Gastrocnemius medialis (tissue), 4 donors: ENCODE results near the gene NOVA1. TPM values are rescaled to one million over a fixed set of nuclear protein-coding genes. Genes with fewer than 3 reads are reported as not detected.

Experiments used
- ATAC-seq, 2 donors: fragments of 150-250 bp; one replicate each; pipeline ENCODE4 v1.9.1; 2016
- DNase-seq, 2 donors: peaks; one replicate each; pipeline ENCODE4 v3.0.0-alpha.2; 2019
- H3K27ac ChIP-seq, 4 donors: fragments of 200-600 bp; sonication (generic); 1 replicate in 1 of 4; 2 replicates in 3 of 4; pipeline ENCODE4 v1.5.1; 2016 to 2018; ENCODE audit warnings: mild to moderate bottlenecking in 2 of 4, moderate library complexity in 1 of 4
- H3K27me3 ChIP-seq, 3 donors: fragments of 200-600 bp; sonication (generic) in 2 of 3; 1 replicate in 1 of 3; 2 replicates in 2 of 3; pipeline versions ENCODE4 v1.5.1 to v1.6.0; 2016 to 2019; ENCODE audit warnings: mild to moderate bottlenecking in 1 of 3, moderate library complexity in 1 of 3
- H3K36me3 ChIP-seq, 2 donors: fragments of 200-600 bp; sonication (generic) in 1 of 2; one replicate each; pipeline ENCODE4 v1.5.1; 2017 to 2018
- H3K4me1 ChIP-seq, 2 donors: fragments of 200-600 bp; sonication (generic) in 1 of 2; one replicate each; pipeline ENCODE4 v1.5.1; 2016 to 2017; ENCODE audit warnings: mild to moderate bottlenecking in 2 of 2
- H3K4me3 ChIP-seq, 4 donors: fragments of 200-600 bp; sonication (generic) in 3 of 4; 1 replicate in 1 of 4; 2 replicates in 3 of 4; pipeline ENCODE4 v1.5.1; 2016 to 2019; ENCODE audit warnings: mild to moderate bottlenecking in 2 of 4
- H3K9me3 ChIP-seq, 3 donors: fragments of 200-600 bp; sonication (generic) in 2 of 3; 1 replicate in 1 of 3; 2 replicates in 2 of 3; pipeline ENCODE4 v1.5.1; 2016 to 2019
- CTCF ChIP-seq, 5 experiments: fragments of 450-650 bp in 3 of 5; fragments of 200-600 bp in 2 of 5; sonication (generic) in 2 of 5; IDR thresholded peaks in 4 of 5; conservative IDR thresholded peaks in 1 of 5; 1 replicate in 4 of 5; 2 replicates in 1 of 5; pipeline ENCODE4 v1.5.1; 2016 to 2019; ENCODE audit warnings: antibody characterized with exemption in 5 of 5, mild to moderate bottlenecking in 3 of 5, moderate library complexity in 3 of 5
- POLR2A ChIP-seq, 2 donors: fragments of 450-650 bp; IDR thresholded peaks; one replicate each; pipeline ENCODE4 v1.6.1; 2017; ENCODE audit warnings: antibody characterized with exemption in 2 of 2, mild to moderate bottlenecking in 2 of 2, moderate library complexity in 2 of 2
- in situ Hi-C, 4 donors: fragments of 200-750 bp; cut with MboI; loops; one replicate each; pipeline versions ENCODE4 v1.15.0 to v1.8.0; 2017; ENCODE audit warnings: low sequenced_read_pairs in 4 of 4
- intact Hi-C: fragments of 100-400 bp; cut with DNase I; formaldehyde crosslinking; loops from one replicate; pipeline ENCODE4 v1.15.1; 2023; ENCODE audit warnings: low total_unique reads
- total RNA-seq, 4 donors: library from RNA; depleted of rRNA; stranded (reverse); fragments of >200 nt; gene quantifications; one replicate each; pipeline versions ENCODE4 v1.1.0 to v1.2.3, GENCODE V29; 2016

NOVA1 gene
- total RNA-seq, 4 donors from 2014 or later, result 2.7 to 10.2 (median 4.6) TPM

- intact Hi-C loops, result no loop called here
- in situ Hi-C loops, result no loop called here
- no peak for TF ChIP-seq POLR2A (IDR thresholded peaks at IDR 0.05)
- no peak for TF ChIP-seq CTCF (IDR thresholded peaks at IDR 0.05 in 4 of 5, conservative IDR thresholded peaks at IDR 0.05 in 1 of 5)
Measured at GRCh38 chr14:26531894-26532293, 65.9 kb downstream of the NOVA1 start.

GRCh38 chr14:26528415-26529182, 69.2 kb downstream of the NOVA1 start:
- Histone ChIP-seq H3K4me3 (no peak overlapping the region), H3K27me3 (no peaks in the 10 kb centered on the region), H3K36me3 (no peaks in the 10 kb centered on the region), H3K27ac (no peak overlapping the region), H3K4me1 (no peaks in the 10 kb centered on the region), H3K9me3 (no peaks in the 10 kb centered on the region)
- no peak for TF ChIP-seq CTCF (IDR thresholded peaks at IDR 0.05 in 4 of 5, conservative IDR thresholded peaks at IDR 0.05 in 1 of 5)
- no peak for TF ChIP-seq POLR2A (IDR thresholded peaks at IDR 0.05)
- DNase-seq (peak; percentile 19 to 56), ATAC-seq (peak; percentile 55 to 78)
- intact Hi-C loops (no loop called here), in situ Hi-C loops (no loop called here)

More at GRCh38 chr14:26531894-26532293, 65.9 kb downstream of the NOVA1 start:
- H3K27ac ChIP-seq, result no peak overlapping the region
- H3K4me1 ChIP-seq, result no peaks in the 10 kb centered on the region
- H3K36me3 ChIP-seq, result no peaks in the 10 kb centered on the region
- H3K4me3 ChIP-seq, result no peak overlapping the region
- ATAC-seq (no peak), DNase-seq (no peak)
- H3K9me3 ChIP-seq, result no peaks in the 10 kb centered on the region
- H3K27me3 ChIP-seq, result no peaks in the 10 kb centered on the region

GRCh38 chr14:26527095-26527494, 70.7 kb downstream of the NOVA1 start:
- no peak overlapping the region for H3K27ac ChIP-seq
- no peaks in the 10 kb centered on the region for H3K36me3 ChIP-seq
- no peak overlapping the region for H3K4me3 ChIP-seq
- in situ Hi-C loops (no loop called here), intact Hi-C loops (no loop called here)
- H3K27me3 ChIP-seq, result no peaks in the 10 kb centered on the region
- TF ChIP-seq POLR2A (IDR thresholded peaks at IDR 0.05) (no peak), CTCF (IDR thresholded peaks at IDR 0.05 in 4 of 5, conservative IDR thresholded peaks at IDR 0.05 in 1 of 5) (no peak)
- no peaks in the 10 kb centered on the region for H3K4me1 ChIP-seq
- DNase-seq (no peak), ATAC-seq (no peak)
- no peaks in the 10 kb centered on the region for H3K9me3 ChIP-seq

- Histone ChIP-seq H3K27me3 (no peaks in the 10 kb centered on the region), H3K4me1 (no peaks in the 10 kb centered on the region), H3K9me3 (no peaks in the 10 kb centered on the region), H3K36me3 (no peaks in the 10 kb centered on the region), H3K4me3 (no peak overlapping the region), H3K27ac (no peak overlapping the region)
- in situ Hi-C loops, result no loop called here
- DNase-seq (no peak), ATAC-seq (no peak)
- no peak for TF ChIP-seq POLR2A (IDR thresholded peaks at IDR 0.05)
- TF ChIP-seq CTCF (IDR thresholded peaks at IDR 0.05 in 4 of 5, conservative IDR thresholded peaks at IDR 0.05 in 1 of 5), result no peak
- intact Hi-C loops, result no loop called here
Measured at GRCh38 chr14:26526137-26526536, 71.7 kb downstream of the NOVA1 start.
